Umbilical cord (tissue), 2 donors: ENCODE results near the gene STK32B. TPM values are rescaled to one million over a fixed set of nuclear protein-coding genes. Genes with fewer than 3 reads are reported as not detected.
"Not testable (repeated sequence)": the region's sequence is repeated elsewhere in the genome, so short reads cannot be mapped to it uniquely, and the experiment has no call there.

Experiments
- DNase-seq: peaks from one replicate; pipeline ENCODE4 v3.0.0-alpha.2; 2015; ENCODE audit warnings: low spot score
- total RNA-seq: library from RNA; depleted of rRNA; stranded (reverse); fragments of >200 nt; gene quantifications from one replicate; pipeline ENCODE4 v1.2.3, GENCODE V29; 2014; ENCODE audit warnings: low replicate concordance; ENCODE audit not compliant: insufficient read depth

Gene STK32B
- total RNA-seq, 1 donor from 2014 or later = 7.0 TPM

GRCh38 chr4:5160668-5161067 lies 109.4 kb downstream of the STK32B start:
- DNase-seq = no peak

GRCh38 chr4:5162909-5163508 lies 111.7 kb downstream of the STK32B start:
- DNase-seq = no peak

DNA sequence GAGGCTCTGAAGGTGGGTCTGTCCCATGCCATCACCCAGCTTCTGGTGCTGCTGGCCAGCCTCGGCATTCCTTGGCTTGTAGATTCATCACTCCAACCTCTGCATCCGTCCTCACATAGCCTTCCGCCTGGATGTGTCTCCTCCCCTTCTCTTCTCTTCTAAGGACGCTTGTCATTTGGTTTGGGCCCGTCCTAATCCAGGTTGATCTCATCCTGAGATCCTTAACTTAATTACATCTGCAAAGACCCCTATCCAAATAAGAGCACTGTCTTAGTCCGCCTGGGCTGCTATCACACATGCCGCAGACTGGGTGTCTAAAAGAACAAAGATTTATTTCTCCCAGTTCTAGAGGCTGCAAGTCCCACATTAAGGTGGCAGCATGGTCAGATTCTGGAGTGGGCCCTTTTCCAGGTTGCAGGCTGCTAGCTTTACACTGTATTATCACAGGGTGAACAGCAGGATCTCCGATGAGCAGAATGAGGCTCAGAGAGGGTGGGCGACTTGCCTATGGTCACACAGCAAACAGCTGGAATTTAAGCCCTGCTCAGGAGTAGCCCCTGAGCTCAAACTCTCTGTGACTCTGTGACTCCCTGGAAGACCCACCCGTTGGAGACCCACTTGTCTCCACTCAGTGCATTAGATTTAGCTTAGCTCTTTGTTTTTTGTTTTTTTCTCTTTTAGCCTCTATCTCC lies 113.1 kb downstream of the STK32B start:
- DNase-seq = no peak

DNA sequence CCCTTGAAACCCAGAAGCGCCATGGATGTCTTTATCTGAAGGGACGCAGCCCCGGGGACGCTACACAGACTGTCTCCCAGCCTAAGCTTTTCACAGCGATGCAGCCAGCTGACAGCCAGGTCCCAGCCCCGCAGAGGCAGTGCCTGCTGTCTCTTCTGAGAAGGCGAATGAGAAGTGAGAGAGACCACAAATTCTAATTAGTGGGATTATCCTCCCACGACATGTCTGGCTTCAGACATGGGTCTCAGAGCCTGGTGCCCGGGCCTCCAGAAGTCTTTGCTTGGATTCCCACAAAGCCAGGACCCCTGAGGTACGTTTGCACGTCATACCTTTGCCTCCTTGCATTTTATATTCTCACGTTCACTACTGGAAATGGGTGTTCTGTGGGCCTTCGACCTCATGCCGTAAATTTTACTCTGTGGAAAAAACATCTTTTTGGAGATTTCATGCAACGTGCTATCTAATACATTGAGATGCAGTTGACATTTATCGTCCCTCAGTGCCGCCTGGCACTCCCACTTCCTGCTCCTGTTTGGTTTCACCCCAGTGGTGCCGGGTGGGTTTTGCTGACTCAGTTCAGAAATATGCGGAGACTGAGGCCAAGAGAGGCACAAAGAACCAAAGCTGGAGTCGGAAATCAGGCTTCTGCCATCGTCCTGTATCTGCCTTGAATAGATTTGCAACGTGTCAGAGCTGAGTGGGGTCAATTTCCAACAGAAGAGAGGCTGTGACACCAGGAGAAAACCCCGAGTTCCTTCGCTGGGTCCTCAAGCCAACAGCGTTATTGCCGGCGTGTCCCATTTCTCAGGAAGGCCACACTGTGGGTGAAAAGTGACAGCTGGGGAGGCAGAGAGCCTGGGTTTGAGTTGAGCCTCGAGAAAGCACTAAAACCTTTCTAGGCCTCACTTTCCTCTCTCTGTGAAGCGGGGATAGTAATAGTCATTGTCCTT lies 114.4 kb downstream of the STK32B start:
- DNase-seq = peak; percentile 84

- no peak for DNase-seq
Observed at GRCh38 chr4:5166377-5166776, 115.1 kb downstream of the STK32B start.

DNA sequence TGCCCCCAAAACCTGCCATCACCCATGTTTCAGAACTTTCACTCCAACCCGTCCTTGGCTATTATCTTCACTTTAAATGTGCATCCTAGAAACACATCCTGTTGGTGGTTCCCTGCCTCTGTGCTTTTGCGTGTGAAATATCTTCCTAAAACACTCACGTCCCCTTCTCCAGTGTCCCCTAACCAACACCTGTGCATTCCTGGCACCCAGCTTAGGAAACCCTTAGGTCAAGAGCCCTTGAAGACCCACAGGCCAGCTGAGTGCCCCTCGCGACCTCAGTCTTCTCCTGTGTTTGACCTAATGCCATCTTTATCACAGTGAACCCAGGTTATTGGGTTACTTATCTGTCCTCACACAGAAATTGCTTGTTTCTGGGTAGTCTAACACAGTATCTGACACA lies 117.6 kb downstream of the STK32B start:
- DNase-seq = no peak

- DNase-seq = not testable (repeated sequence)
Observed at GRCh38 chr4:5175836-5176235, 124.6 kb downstream of the STK32B start.

DNA sequence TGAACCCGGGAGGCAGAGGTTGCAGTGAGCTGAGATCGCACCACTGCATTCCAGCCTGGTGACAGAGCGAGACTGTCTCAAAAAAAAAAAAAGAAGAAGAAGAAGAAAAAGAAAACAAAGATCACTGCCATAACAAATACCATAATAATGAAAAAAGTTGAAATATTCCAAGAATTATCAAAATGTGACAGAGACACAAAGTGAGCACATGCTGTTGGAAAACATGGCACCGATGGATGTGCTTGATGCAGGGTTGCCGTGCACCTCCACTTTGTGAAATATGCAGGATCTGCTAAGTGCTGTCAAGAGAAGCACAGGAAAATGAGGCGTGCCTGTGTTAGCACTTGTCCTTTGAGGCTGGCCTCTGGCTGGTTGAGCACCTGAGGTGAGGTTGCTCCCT lies 133.3 kb downstream of the STK32B start:
- DNase-seq = no peak

DNA sequence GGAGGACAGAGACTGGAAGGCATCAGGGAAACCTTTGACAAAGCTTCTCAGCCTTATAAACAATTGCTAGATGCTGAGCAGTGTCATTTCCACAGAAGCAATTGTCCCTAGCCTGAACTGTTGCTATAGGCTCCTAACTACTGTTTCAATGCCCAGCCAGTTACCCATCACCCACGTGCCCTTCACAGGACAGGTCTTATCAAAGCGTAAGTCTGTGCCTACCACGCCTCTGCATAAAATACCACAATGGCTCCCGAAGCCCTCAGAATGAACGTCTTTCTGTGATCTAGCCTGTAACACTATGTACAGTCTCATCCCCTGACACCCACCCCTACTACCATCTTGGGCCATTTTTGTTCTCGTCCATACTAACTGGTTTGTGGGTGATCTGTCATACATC lies 134.3 kb downstream of the STK32B start:
- DNase-seq = no peak

DNA sequence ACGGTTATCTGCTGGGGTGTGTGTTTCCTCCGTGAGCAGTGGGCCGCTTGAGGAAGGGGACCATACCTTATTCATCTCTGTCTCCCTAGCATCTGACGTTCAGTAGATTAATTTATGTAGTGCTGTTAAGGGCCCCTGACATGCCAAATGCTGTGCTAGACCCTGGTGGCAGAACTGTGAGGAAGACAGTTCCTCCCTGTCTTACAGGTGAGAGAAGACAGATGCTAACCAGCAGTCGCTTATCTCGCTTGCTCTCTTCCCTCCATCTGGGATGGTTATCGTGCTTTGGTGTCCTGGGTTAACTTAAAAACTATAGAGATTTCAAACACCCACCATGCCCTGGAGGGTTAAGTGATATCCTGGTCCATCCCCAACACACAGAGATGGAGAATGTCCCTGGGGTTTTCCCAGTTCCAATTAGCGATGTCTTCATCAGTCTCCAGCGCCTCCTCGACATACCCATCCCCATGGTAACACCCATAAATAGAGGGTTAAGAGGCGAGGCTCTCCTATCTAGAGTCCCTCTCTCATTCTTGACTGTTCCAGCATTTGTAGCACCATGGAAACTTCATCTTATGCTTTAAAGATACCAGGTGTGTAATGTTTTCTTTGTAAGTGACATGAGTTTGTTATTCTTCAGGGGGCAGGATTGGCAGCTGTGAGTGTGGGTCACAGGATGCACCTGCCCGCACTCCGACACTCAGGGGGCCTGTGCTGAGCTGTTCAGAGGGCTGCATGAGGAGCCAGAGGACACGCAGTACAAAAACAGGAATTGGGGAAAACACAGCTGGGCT lies 135.2 kb downstream of the STK32B start:
- no peak for DNase-seq

DNA sequence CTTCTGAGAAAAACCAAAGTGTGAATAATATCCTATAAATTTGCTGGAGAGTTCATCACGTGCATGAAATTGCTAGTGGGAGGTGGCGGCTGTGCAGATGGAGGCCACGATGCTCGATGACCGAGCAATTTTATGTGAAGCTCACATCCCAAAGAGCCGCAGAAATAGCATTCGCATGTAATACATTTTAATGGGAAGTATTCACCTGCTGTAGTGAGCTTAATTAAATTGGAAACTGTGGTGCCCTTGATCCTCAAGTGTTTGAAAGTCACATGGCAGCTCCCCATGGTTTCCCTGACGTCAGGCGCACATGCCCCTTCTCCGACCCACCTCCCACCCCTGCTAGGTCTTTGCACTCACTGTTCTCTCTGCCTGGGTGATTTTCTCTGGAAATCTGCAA lies 136.8 kb downstream of the STK32B start:
- no peak for DNase-seq

GRCh38 chr4:5191831-5192230 lies 140.6 kb downstream of the STK32B start:
- DNase-seq = no peak

- DNase-seq = no peak
Observed at GRCh38 chr4:5192271-5192670, 141.0 kb downstream of the STK32B start.

- no peak for DNase-seq
Observed at GRCh38 chr4:5192678-5193077, 141.4 kb downstream of the STK32B start.

- DNase-seq = no peak
Observed at GRCh38 chr4:5198656-5199541, 147.6 kb downstream of the STK32B start.

- no peak for DNase-seq
Observed at GRCh38 chr4:5199912-5200311, 148.6 kb downstream of the STK32B start.

DNA sequence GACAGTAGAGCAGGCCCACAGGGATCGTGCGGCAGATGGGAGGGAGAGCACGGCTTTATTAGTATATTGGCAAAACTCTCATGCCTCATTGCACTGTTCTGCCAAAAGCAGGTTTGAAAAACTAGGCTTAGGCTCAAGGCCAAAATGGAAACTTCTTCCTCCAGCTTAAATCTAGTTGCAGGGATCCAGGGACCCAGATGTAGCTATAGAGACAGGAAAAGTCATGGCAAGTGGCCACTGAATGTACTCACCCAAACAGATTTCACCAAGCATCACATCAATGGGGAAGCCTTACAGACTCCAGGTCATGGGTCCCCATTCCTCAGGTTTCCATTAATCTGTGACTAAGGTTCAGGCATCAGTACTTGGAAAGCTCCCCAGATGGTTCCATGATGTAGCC lies 149.2 kb downstream of the STK32B start:
- no peak for DNase-seq

- no peak for DNase-seq
Observed at GRCh38 chr4:5203309-5203992, 152.2 kb downstream of the STK32B start.

GRCh38 chr4:5203993-5204310 lies 152.7 kb downstream of the STK32B start:
- DNase-seq = peak; percentile 9

DNA sequence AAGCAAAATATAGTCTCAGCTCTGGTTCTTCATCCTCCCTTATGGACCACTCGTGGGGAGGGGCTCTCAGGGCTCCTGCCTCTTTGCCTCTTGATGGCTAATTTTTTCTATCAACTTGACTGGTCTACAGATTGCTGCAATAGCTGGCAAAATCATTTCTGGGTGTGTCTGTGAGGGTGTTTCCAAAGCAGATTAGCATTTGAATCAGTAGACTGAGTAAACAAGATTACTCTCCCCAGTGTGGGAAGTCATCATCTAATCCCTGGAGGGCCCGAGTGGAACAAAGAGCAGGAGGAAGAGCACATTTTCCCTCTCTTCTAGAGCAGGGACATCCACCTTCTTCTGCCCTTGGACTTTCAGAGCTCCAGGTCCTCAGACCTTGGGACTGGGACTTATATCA lies 153.5 kb downstream of the STK32B start:
- DNase-seq = no peak
